LNCaP clone FGC (cell line): ENCODE measurements around the gene SLC9A7.
A peak's percentile ranks its signal among the peaks of the same experiment; 100 is the strongest.

Experiments
- DNase-seq: peaks from one replicate; pipeline ENCODE4 v3.0.0-alpha.2; 2011; ENCODE audit warnings: low read depth
- H3K4me3 ChIP-seq: 2 replicates; pipeline ENCODE4 v1.5.1; 2011; ENCODE audit warnings: mild to moderate bottlenecking, low read depth, low read length, control low read depth
- CTCF ChIP-seq: IDR thresholded peaks from 2 replicates; pipeline ENCODE4 v1.5.1; 2012; ENCODE audit warnings: mild to moderate bottlenecking; ENCODE audit not compliant: control insufficient read depth, insufficient read depth; ENCODE audit errors: extremely low read depth

SLC9A7 gene

DNA sequence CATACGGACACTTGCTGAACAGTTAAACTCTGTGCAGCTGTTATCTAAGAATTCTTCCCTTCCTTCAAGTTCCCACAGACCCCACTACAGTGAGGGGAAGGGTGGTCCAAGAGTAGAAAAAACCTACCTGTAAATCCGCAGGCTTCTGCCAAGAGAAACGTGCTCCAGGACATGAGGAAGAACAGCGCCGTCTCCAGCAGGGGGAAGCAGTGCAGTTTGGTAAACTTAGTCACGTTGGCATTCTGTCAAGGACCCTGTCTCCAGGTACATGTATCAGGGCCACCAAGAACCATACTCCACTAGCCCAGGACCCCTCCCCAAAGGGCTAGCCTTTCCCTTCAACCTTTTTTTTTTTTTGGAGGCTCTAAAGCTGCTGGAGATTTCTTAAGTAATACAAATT lies 105.4 kb downstream of the SLC9A7 start:
- DNase-seq, result no peak
- peak; percentile 48 for TF ChIP-seq CTCF

DNA sequence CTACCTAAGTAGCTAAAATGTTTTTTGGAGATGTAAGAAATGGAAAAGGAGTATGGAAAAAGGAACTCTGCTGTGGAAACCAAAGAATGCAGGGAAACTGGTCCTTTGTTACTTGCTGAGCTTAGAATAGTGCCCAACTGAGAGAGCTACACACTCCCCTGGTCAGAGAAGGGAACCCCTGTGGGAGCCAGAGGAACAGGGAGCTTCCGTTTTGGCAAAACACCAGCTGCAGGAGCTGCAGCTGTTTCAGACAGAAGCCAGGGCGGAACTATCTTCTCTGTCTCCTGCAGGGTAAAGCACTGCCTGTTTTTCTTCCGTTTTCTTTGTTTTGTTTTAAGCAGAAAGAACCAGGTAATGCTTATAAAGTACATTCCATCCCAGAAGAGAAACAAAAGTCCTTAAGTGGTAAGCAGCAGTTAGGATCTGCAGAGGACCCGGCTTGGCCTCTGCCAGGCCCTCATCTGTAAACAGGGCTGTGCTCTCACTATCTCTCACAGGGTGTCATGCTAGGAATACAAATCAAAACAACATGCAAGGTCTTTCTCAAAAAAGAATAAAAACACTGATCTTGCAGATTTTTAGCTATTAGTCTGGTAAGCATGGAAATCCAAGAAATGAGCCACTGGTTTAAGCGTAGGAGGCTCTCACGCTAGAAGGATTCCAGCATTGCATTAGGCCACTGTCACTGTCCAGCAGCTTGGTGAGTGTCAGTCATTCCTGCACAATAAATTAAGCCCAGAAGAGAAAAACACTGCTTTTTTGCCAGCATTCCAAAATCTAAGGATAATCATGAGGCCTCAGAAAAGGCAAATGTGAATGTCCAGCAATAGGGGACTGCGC lies 109.3 kb downstream of the SLC9A7 start:
- DNase-seq, result no peak
- H3K4me3 ChIP-seq, result no peak overlapping the region
- no peak for TF ChIP-seq CTCF

More for the DNA sequence above, 105.4 kb downstream of the SLC9A7 start:
- no peak overlapping the region for H3K4me3 ChIP-seq

- no peak for TF ChIP-seq CTCF
- H3K4me3 ChIP-seq, result no peak overlapping the region
- no peak for DNase-seq
Observed at GRCh38 chrX:46648660-46649059, 110.3 kb downstream of the SLC9A7 start.

- TF ChIP-seq CTCF, result no peak
- no peak overlapping the region for H3K4me3 ChIP-seq
- DNase-seq, result no peak
Observed at GRCh38 chrX:46647251-46647650, 111.7 kb downstream of the SLC9A7 start.

GRCh38 chrX:46645614-46646013 lies 113.3 kb downstream of the SLC9A7 start:
- TF ChIP-seq CTCF, result no peak
- no peak for DNase-seq
- no peak overlapping the region for H3K4me3 ChIP-seq

DNA sequence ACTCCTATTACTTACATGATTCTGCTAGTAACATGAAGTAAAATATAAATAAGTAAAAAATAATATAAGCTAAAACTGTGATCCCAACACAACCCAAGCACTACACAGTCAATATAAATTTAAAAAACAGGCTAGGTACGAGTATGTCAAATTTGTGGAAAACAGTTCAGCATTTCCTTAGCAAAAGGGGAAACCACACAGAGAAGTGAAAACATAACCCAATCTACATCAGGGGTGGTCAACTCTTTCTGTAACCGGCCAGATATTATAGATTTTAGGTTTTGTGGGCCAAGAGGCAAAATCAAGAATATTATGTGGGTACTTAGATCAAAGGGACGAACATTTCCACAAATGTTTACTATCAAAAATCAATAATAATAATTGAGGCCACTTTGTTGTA lies 115.3 kb downstream of the SLC9A7 start:
- TF ChIP-seq CTCF, result no peak
- no peak overlapping the region for H3K4me3 ChIP-seq
- no peak for DNase-seq

GRCh38 chrX:46642145-46642544 lies 116.8 kb downstream of the SLC9A7 start:
- peak; percentile 27; the same call in 1 of the 2 replicates for TF ChIP-seq CTCF
- peak; percentile 28 for DNase-seq
- no peak overlapping the region for H3K4me3 ChIP-seq
